HG03378 (cell line): Measurements from ENCODE around the gene STX12.
"Not testable (repeated sequence)": the region's sequence is repeated elsewhere in the genome, so short reads cannot be mapped to it uniquely, and the experiment has no call there.

Source experiments
- ATAC-seq: cut with Tn5 transposase; IDR thresholded peaks from one replicate; pipeline ENCODE4 v1.9.1; 2021; ENCODE audit warnings: mild to moderate bottlenecking, moderate library complexity; ENCODE audit not compliant: unreplicated experiment

STX12 gene

GRCh38 chr1:27824411-27824810 lies 51.4 kb downstream of the STX12 start:
- ATAC-seq = no peak

- ATAC-seq = not testable (repeated sequence)
Measured at GRCh38 chr1:27829339-27829960, 56.4 kb downstream of the STX12 start.

DNA sequence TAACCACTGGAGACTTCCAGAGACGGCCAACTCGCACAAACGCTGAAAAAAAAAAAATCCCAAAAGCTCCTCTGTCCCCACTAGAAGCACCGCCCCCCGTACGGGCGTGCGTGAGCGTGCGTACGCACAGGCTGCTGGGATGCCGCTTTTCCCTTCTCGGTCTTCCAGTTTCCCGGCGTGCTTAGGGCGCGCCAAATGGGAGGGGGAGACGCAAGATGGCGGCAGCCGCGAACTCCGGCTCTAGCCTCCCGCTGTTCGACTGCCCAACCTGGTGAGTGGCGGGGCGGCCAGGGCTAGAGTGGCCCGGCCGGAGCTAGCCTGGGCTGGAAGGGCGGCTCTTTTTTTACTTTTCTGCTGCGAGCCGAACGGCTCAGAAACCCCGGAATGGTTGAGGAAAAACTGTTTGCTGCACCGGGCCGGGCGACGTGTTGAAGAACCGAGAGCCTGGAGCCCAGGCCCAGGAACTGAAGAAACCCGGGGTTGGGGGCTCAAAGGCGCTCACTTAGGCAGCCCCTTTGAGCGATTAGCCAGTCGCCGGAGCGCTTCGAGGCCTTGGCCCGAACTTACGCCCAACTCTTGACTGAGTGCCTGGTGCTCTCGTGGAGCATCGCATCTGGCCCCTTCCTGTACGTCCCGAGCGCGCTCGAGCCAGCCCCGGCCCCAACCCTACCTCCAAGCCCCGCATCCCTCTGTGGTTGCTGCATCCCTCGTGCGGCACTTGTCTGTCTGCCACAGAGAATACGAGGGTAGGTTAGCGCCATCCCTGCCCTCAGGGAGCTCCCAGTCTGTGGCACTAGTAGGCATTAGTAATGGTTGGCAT lies 57.8 kb downstream of the STX12 start, which contains the start of gene PPP1R8:
Gene PPP1R8, plus strand, starts transcription at position 162 of the 820 bp plus-strand sequence. Its CDS starts 54 bp downstream, at position 216.
- ATAC-seq = peak; percentile 80

DNA sequence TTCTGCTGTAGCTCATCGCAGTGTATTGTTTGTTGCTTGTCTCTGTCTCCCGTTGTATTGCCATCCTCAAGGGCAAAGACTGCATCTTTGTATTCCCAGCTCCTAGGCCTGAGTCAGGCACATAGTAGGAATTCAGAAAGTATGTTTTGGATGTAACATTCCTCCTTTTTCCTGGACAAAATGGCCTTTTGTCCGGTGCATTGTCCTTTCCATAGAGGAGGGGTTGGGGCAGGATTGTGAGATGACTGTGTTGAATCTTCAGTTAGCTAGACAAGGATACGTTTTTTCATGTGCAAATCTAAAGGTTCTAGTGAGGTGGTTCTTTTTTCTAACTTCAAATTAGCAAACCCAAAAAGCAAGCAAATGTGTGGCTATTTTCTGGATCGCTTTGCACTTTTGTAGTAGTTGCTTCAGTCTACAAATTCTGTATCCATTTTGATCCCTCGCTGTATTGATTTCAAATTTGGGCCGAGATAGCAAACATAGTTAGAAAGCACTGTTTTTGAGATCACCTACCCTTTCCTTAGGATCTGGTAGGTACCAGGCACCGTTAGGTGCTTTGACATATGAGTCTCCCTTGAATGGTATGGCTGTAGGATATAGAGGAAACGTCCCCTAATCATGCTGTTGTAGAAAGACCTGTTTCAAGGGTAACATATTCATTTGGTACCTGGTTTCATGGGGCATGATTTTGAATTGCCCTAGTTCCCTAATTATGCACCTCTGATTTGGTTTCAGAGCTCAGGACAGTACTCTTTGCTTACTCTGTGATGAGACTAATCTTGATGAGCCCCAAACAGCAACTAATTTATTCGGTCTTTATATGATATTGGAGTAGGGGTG lies 58.8 kb downstream of the STX12 start:
- no peak for ATAC-seq

DNA sequence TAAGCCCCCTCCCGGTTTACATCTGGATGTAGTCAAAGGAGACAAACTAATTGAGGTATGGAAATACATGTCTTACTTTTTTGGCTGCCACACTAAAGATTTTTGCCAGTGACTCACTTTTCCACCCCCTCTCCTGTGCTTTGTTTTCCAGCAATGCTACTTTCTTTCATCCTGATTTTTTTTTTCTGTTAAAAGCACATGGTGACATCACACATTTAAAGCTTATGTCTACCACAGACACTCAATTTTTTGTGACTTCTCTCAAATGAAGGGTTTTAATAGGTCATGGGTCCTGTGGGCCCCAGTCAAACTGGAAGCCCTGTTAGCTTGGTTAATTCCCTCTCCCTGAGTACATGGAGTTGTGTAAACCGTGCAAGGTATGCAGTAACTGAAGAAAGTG lies 59.7 kb downstream of the STX12 start:
- no peak for ATAC-seq

DNA sequence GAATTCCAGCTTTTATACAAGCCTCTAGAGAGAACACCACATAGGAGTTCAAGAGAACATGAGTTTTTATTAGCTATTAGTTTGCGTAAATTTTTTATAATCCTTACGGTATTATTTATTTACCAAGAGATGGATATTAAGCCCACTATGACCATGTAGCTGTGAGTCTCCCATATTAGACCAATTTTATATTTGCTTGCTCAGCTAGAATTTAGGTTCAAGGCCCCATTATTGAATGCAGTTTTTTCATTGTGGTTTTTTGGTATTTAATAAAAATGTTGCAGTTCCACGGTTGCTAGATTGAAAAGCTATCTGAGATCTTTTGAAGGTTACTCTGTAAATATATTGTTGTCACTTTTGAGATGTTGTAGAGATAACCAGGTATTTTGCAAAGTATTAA lies 60.5 kb downstream of the STX12 start:
- no peak for ATAC-seq

GRCh38 chr1:27835046-27835445 lies 62.0 kb downstream of the STX12 start:
- no peak for ATAC-seq

- ATAC-seq = no peak
Measured at GRCh38 chr1:27835501-27835900, 62.5 kb downstream of the STX12 start.

- no peak for ATAC-seq
Measured at GRCh38 chr1:27849951-27850350, 76.9 kb downstream of the STX12 start.

GRCh38 chr1:27855085-27855484 lies 82.1 kb downstream of the STX12 start:
- no peak for ATAC-seq

- no peak for ATAC-seq
Measured at GRCh38 chr1:27856561-27857343, 83.7 kb downstream of the STX12 start.

DNA sequence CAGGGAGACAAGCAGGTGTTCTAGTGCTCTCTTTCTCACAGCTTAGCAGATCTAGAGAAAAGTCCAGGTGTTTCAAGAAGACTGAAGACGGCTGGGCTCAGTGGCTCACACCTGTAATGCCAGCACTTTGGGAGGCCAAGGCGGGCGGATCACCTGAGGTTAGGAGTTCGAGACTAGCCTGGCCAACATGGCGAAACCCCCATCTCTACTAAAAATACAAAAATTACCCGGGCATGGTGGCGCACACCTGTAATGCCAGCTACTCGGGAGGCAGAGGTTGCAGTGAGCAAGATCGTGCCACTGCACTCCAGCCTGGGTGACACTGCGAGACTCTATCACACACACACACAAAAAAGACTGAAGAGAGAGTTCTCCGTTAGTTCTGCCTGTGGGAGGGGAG lies 84.5 kb downstream of the STX12 start:
- ATAC-seq = not testable (repeated sequence)

- no peak for ATAC-seq
Measured at GRCh38 chr1:27858072-27858948, 85.3 kb downstream of the STX12 start.

GRCh38 chr1:27858949-27859576 lies 86.0 kb downstream of the STX12 start:
- ATAC-seq = no peak

DNA sequence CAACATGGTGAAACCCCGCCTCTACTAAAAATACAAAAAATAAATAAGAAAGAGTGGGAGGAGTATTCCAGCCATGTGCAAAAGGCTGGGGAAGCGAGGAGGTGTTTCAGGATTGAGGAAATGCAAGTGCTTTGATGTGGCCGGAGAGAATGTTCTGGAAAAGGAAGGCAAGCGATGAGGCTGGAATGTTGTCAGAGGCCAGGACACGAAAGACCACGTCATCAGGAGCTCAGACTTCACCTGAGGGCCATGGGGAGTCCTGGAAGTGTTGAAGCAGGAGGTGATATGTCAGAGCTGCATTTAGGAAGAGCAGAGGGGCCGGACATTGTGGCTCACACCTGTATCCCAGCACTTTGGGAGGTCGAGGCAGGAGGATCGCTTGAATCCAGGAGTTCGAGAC lies 88.4 kb downstream of the STX12 start:
- no peak for ATAC-seq

GRCh38 chr1:27862004-27862403 lies 89.0 kb downstream of the STX12 start:
- ATAC-seq = no peak

GRCh38 chr1:27862671-27863537 lies 89.9 kb downstream of the STX12 start:
- ATAC-seq = no peak

DNA sequence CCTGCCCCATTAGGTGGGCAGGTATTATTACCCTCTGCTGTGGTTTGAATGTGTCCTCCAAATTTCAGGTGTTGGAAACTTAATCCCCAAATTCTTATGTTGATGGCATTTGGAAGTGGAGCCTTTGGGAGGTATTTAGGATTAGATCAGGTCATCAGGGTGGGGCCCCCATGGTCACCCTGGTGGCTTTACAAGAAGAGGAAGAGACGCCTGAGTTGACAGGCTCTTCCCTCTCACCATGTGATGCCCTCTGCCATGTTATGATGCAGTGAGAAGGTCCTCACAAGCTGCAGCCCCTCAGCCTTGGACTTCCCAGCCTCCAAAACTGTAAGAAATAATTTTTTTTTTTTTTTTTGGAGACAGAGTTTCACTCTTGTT lies 90.5 kb downstream of the STX12 start:
- no peak for ATAC-seq
